Astrocyte of the cerebellum (primary cell): ENCODE results near the gene ASB2.

Experiments
- DNase-seq: peaks from one replicate; pipeline ENCODE4 v3.0.0-alpha.2; 2011; ENCODE audit warnings: low read depth
- H3K4me3 ChIP-seq: 2 replicates; pipeline ENCODE4 v1.5.1; 2011; ENCODE audit warnings: mild to moderate bottlenecking, low read depth, low read length, moderate library complexity
- in situ Hi-C: cut with HindIII; loops from 2 replicates; pipeline ENCODE4 v1.10.0; 2017; ENCODE audit warnings: low sequenced_read_pairs
- TF ChIP-seq, protein P1 (sequence below): IDR thresholded peaks from 2 replicates; pipeline ENCODE4 v1.5.1; 2012; ENCODE audit warnings: low read length, low read depth, moderate library complexity, mild to moderate bottlenecking; ENCODE audit errors: missing control alignments

ASB2 gene

DNA sequence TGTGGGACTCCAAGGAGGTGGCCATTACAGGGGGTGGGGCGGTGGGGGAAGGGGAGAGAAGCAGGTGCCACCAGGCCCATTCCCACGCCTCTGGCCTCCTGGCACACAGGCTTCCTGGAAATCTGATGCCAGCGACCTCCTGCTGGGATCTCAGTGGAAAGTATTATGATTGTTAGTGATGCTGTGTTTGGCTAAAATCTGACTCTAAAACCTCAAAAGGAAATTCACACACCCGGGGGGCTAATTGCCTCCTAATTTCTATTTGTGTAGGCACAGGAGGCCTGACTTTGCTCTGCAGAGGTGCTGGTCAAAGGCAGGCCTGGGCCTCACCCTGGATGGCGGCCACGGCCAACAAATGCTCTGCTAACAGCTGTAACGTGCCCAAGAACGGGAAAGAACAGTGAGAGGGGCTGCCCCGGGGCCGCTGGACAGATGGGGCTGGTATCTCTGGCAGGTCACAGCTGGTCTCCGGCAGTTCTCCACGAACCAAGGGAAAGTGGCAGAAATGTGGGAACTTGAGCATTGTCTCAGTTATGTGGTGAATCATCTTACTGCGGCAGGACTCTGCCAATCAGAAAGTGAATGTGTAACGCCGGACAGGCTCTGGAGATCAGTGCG, 35.0 kb downstream of the ASB2 start:
- peak; percentile 75 for DNase-seq
- in situ Hi-C loops = no loop called here
- TF ChIP-seq, protein P1, sequence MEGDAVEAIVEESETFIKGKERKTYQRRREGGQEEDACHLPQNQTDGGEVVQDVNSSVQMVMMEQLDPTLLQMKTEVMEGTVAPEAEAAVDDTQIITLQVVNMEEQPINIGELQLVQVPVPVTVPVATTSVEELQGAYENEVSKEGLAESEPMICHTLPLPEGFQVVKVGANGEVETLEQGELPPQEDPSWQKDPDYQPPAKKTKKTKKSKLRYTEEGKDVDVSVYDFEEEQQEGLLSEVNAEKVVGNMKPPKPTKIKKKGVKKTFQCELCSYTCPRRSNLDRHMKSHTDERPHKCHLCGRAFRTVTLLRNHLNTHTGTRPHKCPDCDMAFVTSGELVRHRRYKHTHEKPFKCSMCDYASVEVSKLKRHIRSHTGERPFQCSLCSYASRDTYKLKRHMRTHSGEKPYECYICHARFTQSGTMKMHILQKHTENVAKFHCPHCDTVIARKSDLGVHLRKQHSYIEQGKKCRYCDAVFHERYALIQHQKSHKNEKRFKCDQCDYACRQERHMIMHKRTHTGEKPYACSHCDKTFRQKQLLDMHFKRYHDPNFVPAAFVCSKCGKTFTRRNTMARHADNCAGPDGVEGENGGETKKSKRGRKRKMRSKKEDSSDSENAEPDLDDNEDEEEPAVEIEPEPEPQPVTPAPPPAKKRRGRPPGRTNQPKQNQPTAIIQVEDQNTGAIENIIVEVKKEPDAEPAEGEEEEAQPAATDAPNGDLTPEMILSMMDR = no peak
- no peak overlapping the region for H3K4me3 ChIP-seq

DNA sequence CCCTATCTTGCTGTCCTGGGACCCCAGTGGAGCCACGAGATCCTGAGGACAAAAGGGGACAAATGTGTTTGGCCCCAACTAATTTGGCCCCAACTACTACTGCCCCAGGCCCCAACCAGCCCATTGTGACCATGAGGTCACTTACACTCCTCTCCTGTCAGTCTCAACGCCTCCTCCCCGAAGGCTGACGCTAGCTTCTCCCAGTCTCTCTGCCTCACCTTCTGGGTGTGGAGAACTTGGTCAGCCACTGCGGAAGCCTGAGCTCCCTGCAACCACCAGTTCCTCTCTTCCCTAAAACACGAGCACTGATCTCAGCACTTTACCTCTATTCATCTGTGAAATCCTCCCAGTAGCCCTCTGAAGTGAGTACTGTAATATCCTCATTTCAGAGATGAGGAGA, 35.9 kb downstream of the ASB2 start:
- in situ Hi-C loops = no loop called here
- no peak for DNase-seq
- TF ChIP-seq, protein P1 = no peak
- no peak overlapping the region for H3K4me3 ChIP-seq

DNA sequence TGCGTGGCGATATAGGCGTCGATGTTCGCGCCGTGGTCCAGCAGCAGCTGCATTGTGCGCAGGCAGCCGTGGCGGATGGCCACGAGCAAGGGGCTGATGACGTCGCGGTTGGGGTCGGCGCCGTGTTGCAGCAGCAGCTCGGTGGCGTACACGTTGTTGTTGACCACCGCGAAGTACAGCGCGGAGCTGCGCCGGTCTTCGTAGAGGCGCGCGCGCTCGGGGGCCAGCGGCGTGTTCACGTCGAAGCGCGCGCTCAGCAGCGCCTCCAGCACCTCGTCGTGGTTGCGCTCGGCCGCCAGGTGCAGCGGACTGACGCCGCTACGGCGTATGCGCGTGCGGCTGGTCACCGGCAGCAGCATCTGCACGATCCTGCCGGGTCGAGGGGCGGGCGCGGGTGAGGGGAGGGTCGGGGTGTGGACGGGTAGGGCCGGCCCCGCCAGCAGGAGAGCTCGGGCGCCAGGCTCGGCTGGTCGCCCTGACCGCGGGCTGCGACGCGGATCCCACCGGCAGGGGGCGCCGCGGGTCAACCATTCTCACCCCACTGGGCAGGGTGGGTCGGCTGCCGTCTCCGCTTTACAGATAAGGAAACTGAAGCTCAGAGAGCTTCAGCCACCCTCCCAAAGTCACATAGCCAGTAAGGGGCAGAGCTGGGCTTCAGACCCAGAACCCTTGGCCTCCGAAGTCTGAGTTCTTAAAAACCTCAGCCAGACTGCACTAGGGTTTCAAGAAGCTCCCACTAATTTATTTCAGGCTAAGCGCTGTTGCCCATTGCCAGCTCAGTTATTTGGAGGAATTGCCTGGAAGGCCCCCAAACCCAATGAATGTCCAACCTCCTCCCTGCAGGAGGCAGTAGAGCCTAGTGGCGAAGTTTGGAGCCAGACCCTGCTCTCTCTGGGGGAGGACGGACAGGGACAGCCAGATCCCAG, 36.8 kb downstream of the ASB2 start:
- in situ Hi-C loops = no loop called here
- peak overlapping the region; percentile 12 for H3K4me3 ChIP-seq

DNA sequence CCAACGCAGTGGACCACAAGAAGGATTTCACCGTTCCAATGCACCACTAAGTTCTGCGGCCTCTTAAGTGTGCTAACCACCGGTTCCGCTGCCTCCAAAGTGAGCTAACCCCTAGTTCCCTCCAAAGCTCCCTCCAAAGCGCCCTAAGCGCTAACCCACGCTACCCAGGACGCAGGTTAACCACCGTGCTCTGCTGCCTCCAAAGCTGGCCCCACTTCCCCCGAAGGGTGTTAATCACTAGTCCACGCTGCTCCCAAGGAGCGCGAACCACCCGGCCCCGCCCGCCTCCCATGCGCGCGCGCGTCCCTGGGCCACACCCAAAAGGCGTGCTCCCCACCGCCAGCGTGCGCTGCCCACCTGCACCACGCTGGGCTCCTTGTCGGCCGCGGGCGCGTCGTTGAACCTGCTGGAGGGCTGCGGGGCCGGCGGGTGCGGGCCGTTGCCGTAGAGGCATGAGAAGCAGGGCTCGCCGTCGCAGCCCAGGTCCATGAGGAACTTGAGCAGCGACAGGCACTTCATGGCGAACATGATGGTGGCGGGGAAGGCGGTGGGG, 37.5 kb downstream of the ASB2 start:
- H3K4me3 ChIP-seq = no peak overlapping the region
- in situ Hi-C loops = no loop called here
- TF ChIP-seq, protein P1 = no peak
- DNase-seq = no peak

More for the DNA sequence above, 36.8 kb downstream of the ASB2 start:
- DNase-seq = no peak
- TF ChIP-seq, protein P1 = peak; percentile 41

DNA sequence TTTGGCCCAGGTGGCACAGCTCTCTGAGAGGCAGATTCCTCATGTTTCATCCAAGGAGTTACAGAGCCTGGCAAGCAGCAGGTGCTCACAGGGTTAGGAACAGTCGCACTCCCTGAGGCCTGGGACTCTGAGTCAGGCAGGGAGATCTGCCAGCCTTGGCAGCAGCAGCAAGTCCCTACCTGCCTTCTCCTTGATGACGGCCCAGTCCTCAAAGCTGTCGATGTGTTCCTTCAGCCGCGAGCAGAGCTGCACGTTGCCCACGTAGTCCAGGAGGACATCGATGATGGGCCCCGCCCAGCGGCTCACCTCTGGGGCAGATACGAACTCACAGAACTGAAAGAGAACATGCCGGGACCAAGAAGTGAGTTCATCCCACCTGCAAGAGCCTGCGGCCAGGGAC, 38.9 kb downstream of the ASB2 start:
- in situ Hi-C loops = no loop called here
- TF ChIP-seq, protein P1 = no peak
- DNase-seq = no peak
- H3K4me3 ChIP-seq = no peak overlapping the region

DNA sequence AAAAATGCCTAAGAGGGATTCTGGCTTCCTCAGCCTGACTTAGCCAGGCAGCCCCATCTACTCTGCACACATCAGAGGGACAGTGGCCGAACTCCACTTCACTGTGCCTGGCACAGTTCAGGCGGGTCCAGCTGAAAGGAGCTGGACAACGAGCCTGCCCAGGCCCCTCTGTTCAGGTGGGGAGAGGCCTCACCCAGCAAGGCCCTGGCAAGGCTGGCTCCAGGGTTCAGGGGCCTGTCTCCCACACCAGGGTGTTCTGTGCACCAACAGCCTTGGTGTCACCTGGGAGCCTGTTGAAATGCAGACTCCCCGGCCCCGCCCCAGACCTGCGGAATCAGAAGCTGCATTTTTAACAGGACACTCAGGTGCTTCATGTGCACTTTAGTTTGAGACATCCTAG, 39.4 kb downstream of the ASB2 start:
- TF ChIP-seq, protein P1 = no peak
- in situ Hi-C loops = no loop called here
- DNase-seq = no peak
- H3K4me3 ChIP-seq = no peak overlapping the region
